A204.1 (cell line): ENCODE measurements around the gene PPP2R5B.

Experiments used
- FAIRE-seq: peaks from 2 replicates; lab custom pipeline; 2012; peaks lifted over from hg19 to GRCh38; lab: Jason Lieb, UNC

Gene PPP2R5B

GRCh38 chr11:64888729-64889511 lies 35.6 kb upstream of the PPP2R5B start:
- no peak for FAIRE-seq

DNA sequence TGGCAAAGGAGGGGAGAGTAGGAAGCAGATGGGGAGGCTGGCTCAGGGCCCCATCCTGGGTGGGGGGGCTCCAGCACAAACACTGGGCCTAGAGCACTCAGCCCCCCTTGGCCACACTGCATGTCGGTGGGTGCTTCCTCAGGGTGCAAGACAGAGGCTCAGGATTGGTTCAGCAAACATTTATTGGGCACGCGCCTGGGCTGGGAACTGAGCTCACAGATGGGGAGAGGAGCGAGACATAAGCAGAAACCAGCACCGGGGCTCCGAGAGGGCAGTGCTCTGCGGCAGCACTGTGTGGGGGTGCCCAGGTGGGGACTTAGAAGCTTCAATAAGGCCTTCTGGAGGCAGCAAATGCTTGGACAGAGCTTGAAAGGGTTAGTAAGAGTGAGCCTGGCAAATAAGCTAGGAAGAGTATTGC lies 34.0 kb upstream of the PPP2R5B start:
- FAIRE-seq = no peak

DNA sequence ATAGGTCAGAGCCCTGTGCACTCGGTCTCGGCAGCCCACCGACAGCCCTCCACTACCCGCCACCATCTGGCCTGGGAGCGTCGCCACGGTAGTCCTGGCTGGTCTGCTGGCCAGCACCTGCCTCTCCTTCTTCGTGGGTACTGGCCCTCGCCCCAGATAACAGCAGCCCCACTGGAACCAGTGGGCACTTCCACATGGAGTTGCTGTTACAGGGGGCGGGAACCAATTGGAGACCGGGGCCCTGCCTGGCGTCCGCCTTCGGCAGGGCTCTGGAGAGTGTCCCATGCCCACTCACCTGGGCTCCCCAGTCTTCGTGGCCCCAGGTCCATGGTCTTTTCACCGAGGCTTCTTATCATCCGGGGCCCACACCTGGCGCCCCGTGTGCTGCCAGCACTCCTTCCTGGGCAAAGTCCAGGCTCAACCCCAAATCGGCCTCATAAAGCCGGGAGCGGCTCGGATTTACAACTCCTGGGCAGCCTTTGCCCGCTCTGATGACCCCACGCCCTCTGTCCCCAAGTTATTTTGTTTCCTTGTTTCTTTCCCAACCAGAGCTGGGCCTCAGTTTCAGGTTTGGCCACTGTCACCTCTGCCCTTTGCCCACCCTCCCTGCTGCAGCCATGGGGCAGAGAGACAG lies 33.2 kb upstream of the PPP2R5B start:
- no peak for FAIRE-seq

- no peak for FAIRE-seq
Observed at GRCh38 chr11:64891880-64892279, 32.6 kb upstream of the PPP2R5B start.

DNA sequence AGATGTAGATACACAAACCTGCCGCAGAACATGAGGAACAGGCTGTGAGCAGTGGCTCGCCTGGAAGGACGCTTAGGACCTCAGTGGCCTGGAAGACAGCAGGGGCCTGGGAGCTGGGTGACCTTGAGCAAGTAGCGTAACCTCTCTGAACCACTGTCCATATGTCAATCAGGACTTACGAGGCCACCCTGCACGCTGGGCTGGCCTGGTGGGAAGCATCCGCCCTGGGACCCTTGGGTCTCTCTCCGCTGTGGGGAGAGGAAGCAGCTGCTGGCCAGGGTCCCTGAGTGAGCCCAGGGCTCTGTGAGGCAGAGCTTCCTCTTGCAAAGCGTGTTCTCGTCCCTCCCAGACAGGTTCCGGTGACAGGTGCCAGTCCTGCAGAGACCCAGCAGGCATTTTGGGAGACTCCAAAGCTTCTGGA lies 32.1 kb upstream of the PPP2R5B start:
- FAIRE-seq = no peak

GRCh38 chr11:64892838-64893193 lies 31.7 kb upstream of the PPP2R5B start:
- FAIRE-seq = no peak

- no peak for FAIRE-seq
Observed at GRCh38 chr11:64893194-64894069, 31.1 kb upstream of the PPP2R5B start.

GRCh38 chr11:64894070-64894811 lies 30.2 kb upstream of the PPP2R5B start:
- FAIRE-seq = no peak

- no peak for FAIRE-seq
Observed at GRCh38 chr11:64894812-64895452, 29.6 kb upstream of the PPP2R5B start.

DNA sequence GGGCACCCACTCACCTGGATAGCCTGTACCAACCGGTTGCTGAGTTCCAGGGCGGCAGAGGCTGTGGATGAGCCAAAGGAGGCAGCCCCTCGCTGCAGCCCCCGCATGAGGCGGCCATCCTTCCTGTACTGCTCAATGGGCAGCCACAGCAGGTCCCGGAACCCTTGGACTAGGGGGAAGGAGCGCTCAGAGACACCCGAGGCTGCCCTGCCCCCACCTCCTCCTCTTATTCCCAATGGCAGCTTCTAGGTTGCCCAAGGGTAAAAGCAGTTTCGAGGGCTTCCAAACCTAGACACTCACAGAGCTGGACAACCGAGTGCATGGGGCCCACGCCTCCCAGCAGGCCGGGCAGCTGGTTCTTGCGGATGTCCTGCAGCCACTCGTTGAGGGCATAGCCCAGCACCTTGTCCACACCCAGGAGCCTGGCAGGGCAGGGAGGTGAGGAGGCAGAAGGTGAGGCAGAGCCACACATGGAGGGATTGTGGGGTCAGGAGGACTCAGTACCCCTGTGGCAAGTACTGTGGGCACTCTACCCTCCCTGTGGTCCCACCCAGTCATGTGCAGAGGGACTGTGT lies 28.0 kb upstream of the PPP2R5B start:
- FAIRE-seq = no peak

GRCh38 chr11:64897381-64898075 lies 27.0 kb upstream of the PPP2R5B start:
- no peak for FAIRE-seq

- no peak for FAIRE-seq
Observed at GRCh38 chr11:64898076-64898445, 26.4 kb upstream of the PPP2R5B start.

DNA sequence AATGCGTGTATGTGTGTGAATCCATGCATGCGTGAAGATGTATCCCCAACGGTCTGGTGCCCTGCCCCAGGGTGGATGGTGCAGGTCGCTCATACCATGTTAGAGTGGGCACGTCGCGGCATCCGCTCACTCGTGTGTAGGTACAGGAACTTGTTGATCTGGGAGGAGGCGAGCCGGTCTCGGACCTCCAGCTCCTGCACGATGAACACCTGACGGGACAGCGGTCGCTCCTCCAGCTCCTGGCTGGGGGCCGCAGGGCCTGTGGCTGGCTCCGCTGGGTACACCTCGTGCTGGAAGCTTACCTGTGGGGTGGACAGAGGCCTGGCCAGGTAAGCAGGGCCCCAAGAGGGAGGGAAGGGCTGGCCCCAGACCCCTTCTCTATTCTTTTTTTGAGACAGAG lies 25.9 kb upstream of the PPP2R5B start:
- FAIRE-seq = no peak

DNA sequence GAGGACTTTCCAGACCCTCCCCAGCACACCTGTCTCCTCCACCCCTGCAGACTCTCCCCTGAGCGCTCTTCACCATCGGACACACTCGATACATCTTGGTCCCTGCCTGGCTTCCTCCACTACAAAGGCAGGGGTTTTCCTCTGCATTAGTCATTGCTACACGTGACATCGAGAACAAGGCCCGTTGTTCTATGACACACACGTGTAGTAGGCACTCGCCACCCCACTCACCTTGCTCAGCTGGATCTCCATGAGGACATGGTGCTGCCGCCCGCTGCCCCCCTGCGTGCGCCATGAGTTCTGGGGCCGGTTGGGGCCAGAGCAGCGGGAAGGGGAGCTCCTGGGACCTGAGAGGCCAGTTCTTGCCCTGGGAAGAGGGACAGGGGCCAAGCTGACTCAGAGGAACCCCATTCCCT lies 24.2 kb upstream of the PPP2R5B start:
- no peak for FAIRE-seq

- no peak for FAIRE-seq
Observed at GRCh38 chr11:64900774-64901173, 23.7 kb upstream of the PPP2R5B start.

GRCh38 chr11:64902102-64902900 lies 22.2 kb upstream of the PPP2R5B start:
- no peak for FAIRE-seq

- FAIRE-seq = no peak
Observed at GRCh38 chr11:64903291-64903833, 21.1 kb upstream of the PPP2R5B start.

GRCh38 chr11:64905516-64906313 lies 18.8 kb upstream of the PPP2R5B start:
- FAIRE-seq = no peak

DNA sequence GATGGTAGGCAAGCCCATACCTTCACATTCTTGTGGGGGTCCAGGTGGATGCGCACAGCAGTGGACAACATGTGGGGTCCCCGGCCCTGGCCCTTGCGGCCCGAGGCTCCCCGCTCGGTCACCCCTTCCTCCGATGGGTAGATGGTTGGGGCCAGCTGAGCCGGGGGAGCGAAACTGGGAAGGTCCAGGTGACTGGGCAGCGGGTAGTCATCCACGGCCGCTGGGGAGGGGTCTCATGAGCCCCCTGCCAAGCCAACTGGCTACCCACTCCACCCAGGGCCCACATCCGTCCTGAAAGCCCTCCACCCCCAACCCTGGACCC lies 18.2 kb upstream of the PPP2R5B start:
- no peak for FAIRE-seq
